ENCODE results near the gene LY6G5B. TPM values are rescaled to one million over a fixed set of nuclear protein-coding genes. Genes with fewer than 3 reads are reported as not detected.
A peak's percentile ranks its signal among the peaks of the same experiment; 100 is the strongest.

LY6G5B gene
- total RNA-seq, 4 donors from 2014 or later = 7.2 to 25.6 (median 19.7) TPM

DNA sequence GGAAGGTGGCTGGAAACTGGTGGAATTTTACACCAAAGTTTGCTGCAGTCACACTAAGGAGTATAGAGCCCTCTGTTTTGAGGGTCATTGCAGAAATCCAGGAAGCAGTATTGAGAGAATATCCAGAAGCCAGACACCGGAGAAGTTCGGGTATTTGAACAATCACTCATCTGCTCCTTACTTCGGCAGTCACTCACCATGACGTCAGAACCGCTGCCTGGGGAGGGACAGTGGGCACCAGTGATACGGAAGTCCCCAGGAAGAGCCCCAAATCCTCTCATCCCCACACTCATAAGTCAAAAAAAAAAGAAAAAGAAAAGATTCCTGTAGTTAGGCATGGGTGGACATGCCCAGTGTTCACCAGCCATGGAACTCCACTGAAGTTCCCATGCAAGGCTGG, 7.1 kb downstream of the LY6G5B start:
- TF ChIP-seq, protein P1, sequence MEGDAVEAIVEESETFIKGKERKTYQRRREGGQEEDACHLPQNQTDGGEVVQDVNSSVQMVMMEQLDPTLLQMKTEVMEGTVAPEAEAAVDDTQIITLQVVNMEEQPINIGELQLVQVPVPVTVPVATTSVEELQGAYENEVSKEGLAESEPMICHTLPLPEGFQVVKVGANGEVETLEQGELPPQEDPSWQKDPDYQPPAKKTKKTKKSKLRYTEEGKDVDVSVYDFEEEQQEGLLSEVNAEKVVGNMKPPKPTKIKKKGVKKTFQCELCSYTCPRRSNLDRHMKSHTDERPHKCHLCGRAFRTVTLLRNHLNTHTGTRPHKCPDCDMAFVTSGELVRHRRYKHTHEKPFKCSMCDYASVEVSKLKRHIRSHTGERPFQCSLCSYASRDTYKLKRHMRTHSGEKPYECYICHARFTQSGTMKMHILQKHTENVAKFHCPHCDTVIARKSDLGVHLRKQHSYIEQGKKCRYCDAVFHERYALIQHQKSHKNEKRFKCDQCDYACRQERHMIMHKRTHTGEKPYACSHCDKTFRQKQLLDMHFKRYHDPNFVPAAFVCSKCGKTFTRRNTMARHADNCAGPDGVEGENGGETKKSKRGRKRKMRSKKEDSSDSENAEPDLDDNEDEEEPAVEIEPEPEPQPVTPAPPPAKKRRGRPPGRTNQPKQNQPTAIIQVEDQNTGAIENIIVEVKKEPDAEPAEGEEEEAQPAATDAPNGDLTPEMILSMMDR (IDR thresholded peaks at IDR 0.05) = no peak
- no peak for TF ChIP-seq POLR2A (IDR thresholded peaks at IDR 0.05)
- no peaks in the 10 kb centered on the region for H3K9me3 ChIP-seq
- H3K27ac ChIP-seq = no peak overlapping the region
- no peak overlapping the region for H3K4me3 ChIP-seq
- no peaks in the 10 kb centered on the region for H3K27me3 ChIP-seq
- DNase-seq = no peak
- H3K36me3 ChIP-seq = peaks cover 0 to 15% (median 0%) of the 10 kb centered on the region in 3 donors
- H3K4me1 ChIP-seq = peaks cover 0 to 18% (median 3%) of the 10 kb centered on the region in 4 donors

DNA sequence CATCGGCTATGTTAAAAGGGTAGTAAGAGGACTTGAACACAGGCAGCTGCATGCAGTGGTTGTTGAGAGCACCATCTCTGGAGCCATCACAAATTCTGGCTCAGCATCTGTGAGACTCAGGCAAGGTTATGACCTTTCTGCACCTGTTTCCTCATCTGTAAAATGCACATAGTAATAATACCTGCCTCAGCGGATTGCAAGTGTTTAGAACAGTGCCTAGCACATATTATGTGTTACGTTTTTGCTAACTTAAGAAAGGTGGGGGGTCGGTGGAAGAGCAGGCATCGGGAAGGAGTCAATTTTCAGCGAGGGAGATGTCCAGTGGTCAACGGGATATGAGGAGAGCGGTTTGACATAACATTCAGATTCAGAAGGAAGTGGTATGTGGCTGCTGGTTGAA, 8.2 kb downstream of the LY6G5B start:
- no peak for DNase-seq
- Histone ChIP-seq H3K27me3 (no peaks in the 10 kb centered on the region), H3K4me1 (peaks cover 0 to 25% (median 3%) of the 10 kb centered on the region in 4 donors), H3K27ac (no peak overlapping the region), H3K36me3 (peaks cover 0 to 4% (median 0%) of the 10 kb centered on the region in 3 donors), H3K9me3 (no peaks in the 10 kb centered on the region), H3K4me3 (no peak overlapping the region)
- TF ChIP-seq, protein P1 (IDR thresholded peaks at IDR 0.05) = no peak
- no peak for TF ChIP-seq POLR2A (IDR thresholded peaks at IDR 0.05)

DNA sequence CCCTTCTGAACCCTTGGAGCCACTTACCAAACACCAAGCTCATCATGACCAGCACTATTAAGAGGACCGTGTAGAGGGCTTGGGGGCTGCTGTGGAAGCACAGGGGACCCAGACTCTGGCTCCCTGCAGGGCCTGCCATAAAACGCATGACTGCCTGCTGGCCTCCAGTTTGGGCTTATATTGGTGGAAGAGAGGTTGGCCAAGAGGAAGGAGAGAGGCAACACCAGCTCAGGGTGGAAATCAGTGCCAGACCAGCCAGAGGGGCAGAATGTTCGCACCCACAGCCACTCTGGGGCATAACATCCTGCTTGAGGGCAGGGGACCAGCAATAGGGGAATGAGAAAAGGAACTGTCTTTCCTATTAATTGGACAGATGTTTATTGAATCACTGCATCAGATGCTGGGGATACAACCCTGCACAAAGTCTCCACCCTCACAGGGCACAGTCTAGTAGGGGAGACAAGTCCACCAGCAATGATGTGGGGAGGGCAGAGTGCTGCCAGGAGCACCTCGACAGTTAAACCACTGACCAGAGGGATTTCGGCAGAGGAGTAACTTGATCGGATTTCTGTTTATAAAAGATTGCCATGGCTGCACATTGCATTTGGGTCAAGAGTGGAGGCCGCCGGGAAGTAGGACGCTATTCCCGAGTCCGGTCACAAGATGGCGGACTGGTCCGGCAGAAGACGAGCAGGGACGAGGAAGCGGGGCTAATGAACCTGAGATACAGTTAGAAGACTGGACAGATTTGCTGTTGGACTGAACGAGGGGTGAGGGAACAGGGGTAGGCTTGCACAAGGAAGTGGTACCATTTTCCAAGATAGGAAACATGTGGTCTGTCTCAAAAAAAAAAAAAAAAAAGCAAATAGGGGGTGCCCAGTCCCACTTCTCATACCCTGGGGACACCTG, 10.7 kb downstream of the LY6G5B start, which contains the start of gene LY6G5C:
LY6G5C (minus strand) TSS at position 842 of the 909 bp plus-strand sequence; CDS start at position 148, 694 bp downstream.
- no peaks in the 10 kb centered on the region for H3K27me3 ChIP-seq
- peak; percentile 78 to 92 (median 83) for DNase-seq
- no peaks in the 10 kb centered on the region for H3K9me3 ChIP-seq
- peak in 1 of 2 donors; percentile 17 for TF ChIP-seq POLR2A (IDR thresholded peaks at IDR 0.05)
- TF ChIP-seq, protein P1 (IDR thresholded peaks at IDR 0.05) = peak; percentile 47 to 88 (median 82)
- H3K4me1 ChIP-seq = peaks cover 0 to 25% (median 3%) of the 10 kb centered on the region in 4 donors
- peak within 1 kb of the TSS; percentile 59 to 77 (median 69) for H3K27ac ChIP-seq
- no peaks in the 10 kb centered on the region for H3K36me3 ChIP-seq
- peak within 1 kb of the TSS; percentile 41 to 69 (median 60) for H3K4me3 ChIP-seq

DNA sequence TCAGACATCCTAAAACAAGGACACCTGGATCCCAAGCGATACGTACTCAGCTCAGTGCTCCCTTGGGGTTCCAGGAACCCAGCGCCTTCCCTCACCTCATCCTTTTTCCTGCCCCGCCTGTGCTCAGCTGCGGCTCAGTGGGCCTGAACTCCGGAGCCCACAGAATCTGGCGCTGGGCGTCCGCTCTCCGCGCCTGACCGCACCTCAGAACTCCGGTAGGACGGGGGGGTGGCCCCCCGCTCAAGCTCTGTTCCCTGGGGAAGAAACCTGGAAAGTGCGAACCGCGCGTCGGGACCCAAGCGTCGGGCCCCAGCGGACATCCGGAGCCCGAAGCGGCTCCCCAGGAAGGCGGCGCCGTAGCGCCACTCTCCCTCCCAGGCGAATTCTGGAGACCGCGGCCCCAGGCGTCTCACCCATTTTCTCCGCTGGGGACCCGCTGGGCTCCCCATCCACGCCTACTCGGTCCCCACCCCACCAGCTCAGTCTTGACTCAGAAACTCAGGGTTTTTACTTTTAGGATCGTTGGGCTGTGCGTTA, 11.4 kb downstream of the LY6G5B start:
- Histone ChIP-seq H3K27ac (peak overlapping the region; percentile 59 to 77 (median 69)), H3K27me3 (no peaks in the 10 kb centered on the region), H3K4me1 (peaks cover 0 to 25% (median 3%) of the 10 kb centered on the region in 4 donors), H3K9me3 (no peaks in the 10 kb centered on the region), H3K4me3 (peak overlapping the region; percentile 41 to 69 (median 60)), H3K36me3 (peaks cover 0 to 7% (median 0%) of the 10 kb centered on the region in 3 donors)
- TF ChIP-seq POLR2A (IDR thresholded peaks at IDR 0.05) = no peak
- TF ChIP-seq, protein P1 (IDR thresholded peaks at IDR 0.05) = peak in 2 of 6 experiments; percentile 5 to 12
- DNase-seq = peak; percentile 50 to 67 (median 65)

DNA sequence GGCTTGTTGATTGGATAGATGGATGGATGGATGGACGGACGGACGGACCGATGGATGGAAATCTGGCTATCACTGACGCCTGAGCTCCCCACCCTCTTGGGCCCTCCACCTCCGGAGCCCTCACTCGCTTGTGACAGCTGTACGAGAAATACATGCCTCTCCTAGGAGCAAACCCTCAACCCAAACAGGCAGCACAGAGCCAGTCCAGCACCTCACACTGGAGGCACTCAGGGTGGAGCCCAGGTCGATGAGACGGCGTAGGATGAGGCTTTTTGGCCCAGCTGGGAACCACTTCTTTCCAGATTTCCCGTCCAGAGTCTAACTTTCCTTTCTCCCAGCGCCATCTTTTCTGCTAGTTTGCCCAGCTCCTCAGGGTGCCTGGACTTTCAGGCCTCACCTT, 13.8 kb downstream of the LY6G5B start:
- TF ChIP-seq POLR2A (IDR thresholded peaks at IDR 0.05) = no peak
- TF ChIP-seq, protein P1 (IDR thresholded peaks at IDR 0.05) = no peak
- peaks cover 0 to 25% (median 3%) of the 10 kb centered on the region in 4 donors for H3K4me1 ChIP-seq
- no peak for DNase-seq
- peak overlapping the region in 1 of 4 donors; percentile 45 for H3K4me3 ChIP-seq
- peaks cover 0 to 31% (median 0%) of the 10 kb centered on the region in 3 donors for H3K36me3 ChIP-seq
- no peaks in the 10 kb centered on the region for H3K27me3 ChIP-seq
- no peaks in the 10 kb centered on the region for H3K9me3 ChIP-seq
- H3K27ac ChIP-seq = peak overlapping the region in 3 of 4 donors; percentile 55 to 81 (median 70)
